CD1c-positive myeloid dendritic cell (primary cell): Measurements from ENCODE around the gene NHSL2.
"Not testable (repeated sequence)": the region's sequence is repeated elsewhere in the genome, so short reads cannot be mapped to it uniquely, and the experiment has no call there.

Source experiments
- DNase-seq: peaks from one replicate; pipeline ENCODE4 v3.0.0-alpha.2; 2016; ENCODE audit errors: extremely low spot score

Gene NHSL2

GRCh38 chrX:71923516-71923915 is 12.9 kb downstream of the NHSL2 start:
- no peak for DNase-seq

GRCh38 chrX:71927040-71927439 is 16.4 kb downstream of the NHSL2 start:
- no peak for DNase-seq

- DNase-seq: no peak
Observed at GRCh38 chrX:71928856-71929255, 18.2 kb downstream of the NHSL2 start.

- no peak for DNase-seq
Observed at GRCh38 chrX:71930298-71930697, 19.7 kb downstream of the NHSL2 start.

- DNase-seq: no peak
Observed at GRCh38 chrX:71935476-71935875, 24.8 kb downstream of the NHSL2 start.

- no peak for DNase-seq
Observed at GRCh38 chrX:71936632-71937031, 26.0 kb downstream of the NHSL2 start.

GRCh38 chrX:71938371-71938770 is 27.7 kb downstream of the NHSL2 start:
- no peak for DNase-seq

GRCh38 chrX:71941145-71941544 is 30.5 kb downstream of the NHSL2 start:
- DNase-seq: no peak

- no peak for DNase-seq
Observed at GRCh38 chrX:71941776-71942175, 31.1 kb downstream of the NHSL2 start.

GRCh38 chrX:71944369-71944768 is 33.7 kb downstream of the NHSL2 start:
- DNase-seq: no peak

- no peak for DNase-seq
Observed at GRCh38 chrX:71945237-71945805, 34.7 kb downstream of the NHSL2 start.

GRCh38 chrX:71949363-71949762 is 38.7 kb downstream of the NHSL2 start:
- DNase-seq: no peak

GRCh38 chrX:71949844-71950445 is 39.3 kb downstream of the NHSL2 start:
- DNase-seq: no peak

GRCh38 chrX:71953391-71953790 is 42.7 kb downstream of the NHSL2 start:
- no peak for DNase-seq

GRCh38 chrX:71953946-71954345 is 43.3 kb downstream of the NHSL2 start:
- DNase-seq: no peak

GRCh38 chrX:71954458-71954857 is 43.8 kb downstream of the NHSL2 start:
- DNase-seq: no peak

GRCh38 chrX:71955530-71956120 is 45.0 kb downstream of the NHSL2 start:
- DNase-seq: no peak

GRCh38 chrX:71958281-71958675 is 47.6 kb downstream of the NHSL2 start:
- DNase-seq: no peak

- not testable (repeated sequence) for DNase-seq
Observed at GRCh38 chrX:71964184-71964583, 53.5 kb downstream of the NHSL2 start.

- no peak for DNase-seq
Observed at GRCh38 chrX:71974916-71975315, 64.3 kb downstream of the NHSL2 start.

- no peak for DNase-seq
Observed at GRCh38 chrX:71976753-71977152, 66.1 kb downstream of the NHSL2 start.

- DNase-seq: no peak
Observed at GRCh38 chrX:71978164-71978563, 67.5 kb downstream of the NHSL2 start.

- DNase-seq: no peak
Observed at GRCh38 chrX:71989768-71990426, 79.3 kb downstream of the NHSL2 start.
